NCI-H1092 treated with DMSO at 0.1 percent for 48 hours (cell line): ENCODE measurements around the gene FBXW11.
"Not testable (repeated sequence)": the region's sequence is repeated elsewhere in the genome, so short reads cannot be mapped to it uniquely, and the experiment has no call there.

ENCODE experiments used
- DNase-seq: peaks from one replicate; lab custom pipeline; 2025; lab: John Stamatoyannopoulos, UW

FBXW11 gene

GRCh38 chr5:171984748-171985419 lies 21.6 kb downstream of the FBXW11 start:
- DNase-seq: no peak

DNA sequence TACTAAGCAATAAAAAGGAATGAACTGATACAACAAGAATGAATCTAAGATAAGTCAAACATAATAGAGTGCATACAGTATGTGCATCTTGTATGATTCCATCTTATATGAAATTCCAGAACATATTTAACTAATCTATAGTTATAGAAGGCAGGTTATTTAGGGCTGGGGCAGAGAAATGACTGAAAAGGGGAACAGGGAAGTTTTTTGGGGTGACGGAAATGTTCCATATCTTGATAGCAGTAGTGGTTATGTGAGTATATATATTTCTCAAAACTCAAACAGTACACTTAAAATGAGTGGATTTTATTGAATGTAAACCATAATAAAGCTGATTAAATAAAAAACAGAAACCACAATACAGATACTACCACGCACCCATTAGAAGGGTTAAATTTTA lies 24.6 kb downstream of the FBXW11 start:
- no peak for DNase-seq

DNA sequence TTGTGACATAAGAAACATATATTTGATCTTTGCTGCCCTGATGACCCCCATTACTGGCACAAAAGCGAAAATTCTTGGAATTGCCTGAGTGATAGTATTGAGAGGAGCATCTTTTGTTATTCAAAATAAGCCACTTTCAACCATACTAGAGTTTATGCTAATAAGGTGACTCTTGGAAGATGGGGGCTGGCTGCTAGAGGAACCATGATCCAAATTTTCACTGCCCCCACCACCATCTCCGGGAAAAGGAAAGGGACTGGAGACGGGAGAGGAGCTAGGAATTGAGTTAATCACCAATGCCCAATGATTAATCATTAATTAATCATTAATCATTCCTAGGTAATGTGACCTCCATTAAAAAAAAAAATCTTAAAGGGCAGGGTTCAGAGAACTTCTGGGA lies 25.6 kb downstream of the FBXW11 start:
- no peak for DNase-seq

DNA sequence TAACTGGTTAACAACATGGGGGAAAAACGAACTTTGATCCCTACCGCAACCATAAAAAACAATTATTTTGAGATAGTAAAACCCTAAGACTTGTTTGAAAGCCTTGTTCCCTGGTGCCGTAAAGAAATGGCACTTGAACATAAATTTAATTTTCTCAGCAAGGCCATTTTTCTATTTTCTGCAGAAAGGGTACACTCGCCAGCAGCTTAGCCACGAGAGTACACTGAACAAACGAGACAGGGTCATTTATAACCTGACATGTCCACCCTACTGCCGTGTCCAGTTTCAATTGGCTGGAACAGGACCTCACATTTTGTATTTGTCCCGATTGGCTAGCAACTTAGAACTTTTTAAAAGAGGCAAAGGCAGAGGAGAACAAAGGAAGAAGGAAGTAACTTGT lies 26.8 kb downstream of the FBXW11 start:
- DNase-seq: no peak

- DNase-seq: no peak
Measured at GRCh38 chr5:171978519-171978918, 27.9 kb downstream of the FBXW11 start.

GRCh38 chr5:171978016-171978415 lies 28.4 kb downstream of the FBXW11 start:
- no peak for DNase-seq

DNA sequence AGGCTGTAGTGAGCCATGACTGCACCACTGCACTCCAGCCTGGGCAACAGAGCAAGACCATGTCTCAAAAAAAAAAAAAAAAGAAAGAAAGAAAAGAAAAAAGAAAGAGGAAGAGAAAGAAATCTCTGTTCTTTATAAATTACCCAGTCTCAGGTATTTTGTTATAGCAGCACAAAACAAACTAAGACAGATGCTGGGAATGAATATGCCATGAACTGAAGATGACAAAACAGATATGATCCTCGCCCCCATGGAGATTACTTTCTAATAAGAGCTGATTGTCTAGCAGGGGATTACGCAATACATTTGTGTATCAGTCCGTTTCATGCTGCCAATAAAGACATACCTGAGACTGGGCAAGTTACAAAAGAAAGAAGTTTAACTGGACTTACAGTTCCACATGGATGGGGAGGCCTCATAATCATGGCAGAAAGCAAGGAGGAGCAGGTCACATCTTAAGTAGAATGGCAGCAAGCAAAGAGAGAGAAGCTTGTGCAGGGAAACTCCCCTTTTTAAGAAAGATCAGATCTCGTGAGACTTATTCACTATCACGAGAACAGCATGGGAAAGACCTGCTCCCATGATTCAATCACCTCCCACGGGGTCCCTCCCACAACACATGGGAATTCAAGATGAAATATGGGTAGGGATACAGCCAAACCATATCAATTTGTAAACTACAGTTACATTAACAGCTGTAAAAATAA lies 29.0 kb downstream of the FBXW11 start:
- not testable (repeated sequence) for DNase-seq

DNA sequence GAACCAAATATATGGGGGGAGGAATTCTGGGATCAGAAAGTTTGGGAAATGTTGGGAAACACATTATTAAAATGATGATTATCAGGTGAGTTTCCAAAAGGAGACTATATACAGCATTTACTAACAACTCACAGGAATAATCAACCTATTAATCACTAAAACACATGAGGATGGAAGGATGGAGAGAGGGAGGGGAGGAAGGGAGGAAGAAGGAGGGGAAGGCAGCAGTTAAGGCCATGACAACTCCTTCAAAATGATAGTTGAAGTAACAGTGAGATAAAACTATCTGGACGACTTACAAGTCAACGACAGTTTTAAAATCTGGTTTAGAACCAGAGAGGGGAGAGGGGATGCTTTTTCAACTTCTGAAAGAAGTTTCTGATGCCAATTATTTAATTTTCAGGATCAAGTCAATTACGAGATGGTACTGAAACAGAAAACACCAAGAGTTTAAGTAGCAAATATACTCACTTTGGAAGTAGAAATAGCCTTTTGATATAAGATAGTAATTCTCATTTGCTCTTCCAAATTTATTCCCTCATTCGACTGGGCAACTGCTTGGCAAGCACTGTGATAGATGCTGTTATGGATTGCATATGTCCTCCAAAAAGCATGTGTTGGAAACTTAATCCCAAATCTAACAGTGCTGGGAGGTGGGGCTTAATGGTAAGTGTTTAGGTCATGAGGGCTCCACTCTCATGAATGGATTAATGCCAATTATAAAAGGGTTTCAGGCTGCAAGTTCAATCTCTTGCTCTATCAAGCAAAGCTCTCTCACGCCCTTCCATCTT lies 30.4 kb downstream of the FBXW11 start:
- DNase-seq: no peak

GRCh38 chr5:171975262-171975876 lies 31.1 kb downstream of the FBXW11 start:
- DNase-seq: no peak

- no peak for DNase-seq
Measured at GRCh38 chr5:171970826-171971225, 35.6 kb downstream of the FBXW11 start.

DNA sequence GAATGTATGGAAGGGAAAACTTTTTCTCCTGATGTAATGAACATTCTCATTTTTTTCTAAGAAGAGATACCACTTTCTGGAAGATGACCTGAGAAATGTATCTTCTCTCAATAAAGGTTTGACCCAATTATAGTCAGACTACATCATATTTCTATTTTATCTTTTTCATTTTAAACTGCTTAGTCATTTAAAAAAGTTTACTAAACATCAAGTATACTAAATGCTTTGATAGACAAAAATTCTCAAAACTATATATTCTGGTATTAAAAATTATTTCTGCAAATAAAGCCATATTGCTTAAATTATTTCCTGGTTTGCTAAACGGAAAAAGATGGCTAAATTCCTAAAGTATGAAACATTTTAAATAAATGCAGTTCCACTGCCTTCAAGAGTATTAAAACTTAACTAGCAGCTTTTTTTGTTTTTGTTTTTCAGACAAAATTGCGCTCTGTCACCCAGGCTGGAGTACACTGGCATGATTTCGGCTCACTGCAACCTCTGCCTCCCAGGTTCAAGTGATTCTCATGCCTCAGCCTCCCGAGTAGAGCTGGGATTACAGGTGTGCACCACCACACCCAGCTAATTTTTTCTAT lies 37.1 kb downstream of the FBXW11 start:
- no peak for DNase-seq

- DNase-seq: no peak
Measured at GRCh38 chr5:171968531-171968930, 37.9 kb downstream of the FBXW11 start.

DNA sequence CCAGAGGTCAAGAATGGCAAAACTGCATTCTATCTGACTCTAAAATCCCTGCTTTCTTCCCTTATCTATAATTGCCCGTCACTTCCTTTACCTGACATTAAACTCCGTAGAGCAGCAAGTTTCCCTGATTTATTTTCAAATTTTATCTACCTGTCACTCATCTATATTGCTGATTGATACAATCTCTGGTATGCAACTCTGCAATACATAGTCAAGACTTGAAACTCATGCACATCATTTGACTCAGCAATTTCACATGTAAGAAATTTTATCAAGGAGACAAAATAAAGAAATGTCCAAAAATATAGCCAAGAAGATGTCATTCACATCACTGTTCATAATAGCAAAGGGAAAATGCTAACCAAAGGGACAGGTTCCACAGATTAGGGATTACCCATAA lies 39.5 kb downstream of the FBXW11 start:
- DNase-seq: no peak

- no peak for DNase-seq
Measured at GRCh38 chr5:171966270-171966669, 40.2 kb downstream of the FBXW11 start.

- no peak for DNase-seq
Measured at GRCh38 chr5:171965745-171966144, 40.7 kb downstream of the FBXW11 start.

DNA sequence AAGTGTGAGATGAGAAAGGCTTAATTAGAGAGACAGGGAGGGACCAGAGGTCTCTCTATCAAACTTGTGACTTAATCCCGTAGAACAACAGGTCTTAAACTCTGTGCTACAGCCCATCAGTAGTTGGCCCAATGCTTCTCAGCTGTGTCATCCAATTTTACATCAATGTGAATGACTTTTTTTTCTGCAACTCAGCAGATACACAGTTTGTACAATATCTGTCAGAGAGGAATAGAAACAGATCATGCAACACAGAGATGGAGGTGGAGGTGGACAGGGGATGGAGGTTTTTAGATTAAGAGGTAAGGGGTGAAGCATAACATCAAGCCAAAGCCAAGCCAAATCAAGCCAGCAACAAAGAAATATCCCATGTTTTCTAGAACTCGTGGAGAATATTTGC lies 43.0 kb downstream of the FBXW11 start:
- no peak for DNase-seq

- DNase-seq: no peak
Measured at GRCh38 chr5:171961117-171961516, 45.3 kb downstream of the FBXW11 start.

DNA sequence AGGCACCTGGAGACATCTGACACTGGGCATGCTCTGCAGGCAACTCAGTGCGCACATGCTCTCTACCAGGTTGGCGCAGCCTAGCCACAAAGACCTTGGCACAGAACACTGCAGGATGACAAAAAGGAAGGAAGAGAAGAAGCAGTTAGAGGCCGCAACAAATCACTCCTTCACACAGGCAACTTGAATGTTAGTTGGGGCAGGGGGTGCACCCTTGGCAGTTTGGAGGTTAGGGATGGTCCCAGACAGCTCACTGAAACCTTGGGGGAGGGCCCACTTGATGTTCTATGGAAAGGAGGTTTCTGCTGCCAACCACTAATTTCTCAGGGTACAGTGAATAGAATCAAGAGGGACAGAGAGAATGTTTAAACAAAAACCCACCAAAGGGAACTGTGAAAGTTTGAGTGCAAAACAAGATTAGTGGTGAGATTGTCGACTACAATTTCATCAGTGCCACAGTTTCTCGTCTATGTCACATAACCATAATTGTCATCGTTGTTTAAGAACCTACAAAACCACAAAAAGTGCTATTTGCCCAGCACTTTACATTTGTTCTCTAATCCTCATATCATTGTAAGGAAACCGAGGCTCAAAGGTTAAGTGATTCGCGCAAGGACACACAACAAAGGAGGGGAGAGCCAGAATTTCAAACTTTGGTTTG lies 48.7 kb downstream of the FBXW11 start:
- DNase-seq: no peak

DNA sequence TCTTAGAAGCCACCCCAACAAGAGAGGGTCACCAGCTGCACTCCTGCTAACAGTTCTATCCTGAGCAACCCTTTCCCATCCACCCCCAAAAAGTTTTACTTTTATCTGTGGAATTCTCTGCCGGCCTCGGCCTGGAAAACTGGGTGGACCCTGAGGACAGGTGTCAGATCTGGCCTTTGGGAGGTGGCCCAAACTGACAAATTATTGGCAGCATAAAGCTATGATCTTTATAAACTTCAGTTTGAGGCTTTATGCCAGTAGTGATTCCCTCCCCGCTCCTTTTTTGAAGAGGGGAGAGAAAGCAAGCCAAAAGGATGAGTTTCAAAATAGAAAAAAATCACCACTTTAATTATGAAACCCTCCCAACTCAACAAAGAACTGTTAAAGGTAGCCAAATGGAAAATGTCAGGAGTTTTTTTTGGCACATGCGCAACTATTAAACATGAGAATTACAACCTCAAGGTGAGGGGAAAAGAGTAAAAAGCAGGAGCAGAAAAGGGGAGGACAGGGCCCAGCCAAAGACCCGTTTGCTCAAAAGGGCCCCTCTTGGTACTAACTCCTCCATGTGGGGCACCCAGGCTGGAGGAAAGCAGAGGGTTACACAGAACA lies 49.4 kb downstream of the FBXW11 start:
- no peak for DNase-seq

DNA sequence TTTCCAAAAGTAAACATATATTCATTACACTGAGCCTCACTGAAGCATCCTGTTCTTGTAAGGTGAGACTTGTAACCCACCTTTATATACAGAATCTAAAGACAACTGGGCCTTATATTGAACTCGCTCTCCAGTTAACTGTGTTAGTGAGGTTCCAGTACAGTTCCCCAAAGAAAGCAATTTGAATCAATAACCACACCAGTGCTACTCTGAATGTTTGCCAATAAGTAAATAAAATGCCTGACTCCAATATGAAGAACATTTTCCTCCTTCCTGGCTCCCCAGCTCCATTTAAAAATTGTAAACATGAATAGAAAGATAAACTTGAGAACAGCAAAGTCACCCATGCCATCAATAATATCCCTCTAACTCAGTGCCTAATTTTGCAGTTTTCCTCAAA lies 50.1 kb downstream of the FBXW11 start:
- DNase-seq: no peak

DNA sequence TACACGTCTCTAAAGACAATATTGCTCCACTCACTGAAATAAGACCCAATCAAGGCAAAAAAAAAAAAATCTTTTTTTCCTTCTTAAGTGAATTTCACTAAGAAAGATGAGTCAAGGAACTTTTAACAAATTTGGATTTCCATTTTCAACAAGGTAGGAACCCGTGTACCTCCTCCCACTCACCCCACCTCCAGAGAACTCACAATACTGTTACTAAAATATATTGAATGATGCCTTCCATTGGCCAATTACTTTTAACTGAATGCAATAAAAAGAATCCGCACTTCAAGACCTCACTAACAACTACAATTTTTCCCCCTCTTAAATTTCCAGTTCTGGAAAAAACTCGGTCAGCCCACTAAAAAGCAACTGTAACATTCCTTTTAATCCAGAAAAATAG lies 50.7 kb downstream of the FBXW11 start:
- DNase-seq: no peak
